RKO (cell line): ENCODE results near the gene CORO2B.

Experiments
- DNase-seq: peaks from one replicate; pipeline ENCODE4 v3.0.0-alpha.2; 2016; ENCODE audit warnings: low spot score

CORO2B gene

GRCh38 chr15:68650901-68651709 lies 72.3 kb downstream of the CORO2B start:
- no peak for DNase-seq

GRCh38 chr15:68651916-68652525 lies 73.2 kb downstream of the CORO2B start:
- no peak for DNase-seq

- DNase-seq = no peak
Measured at GRCh38 chr15:68653031-68653635, 74.3 kb downstream of the CORO2B start.

- DNase-seq = no peak
Measured at GRCh38 chr15:68653801-68654200, 75.0 kb downstream of the CORO2B start.

- DNase-seq = no peak
Measured at GRCh38 chr15:68654786-68655560, 76.2 kb downstream of the CORO2B start.

GRCh38 chr15:68655686-68656437 lies 77.1 kb downstream of the CORO2B start:
- DNase-seq = no peak

GRCh38 chr15:68656438-68656739 lies 77.6 kb downstream of the CORO2B start:
- DNase-seq = no peak

GRCh38 chr15:68658151-68658550 lies 79.4 kb downstream of the CORO2B start:
- DNase-seq = no peak

GRCh38 chr15:68658641-68659358 lies 80.0 kb downstream of the CORO2B start:
- DNase-seq = no peak

- DNase-seq = no peak
Measured at GRCh38 chr15:68663526-68663925, 84.7 kb downstream of the CORO2B start.

- DNase-seq = no peak
Measured at GRCh38 chr15:68666120-68666811, 87.5 kb downstream of the CORO2B start.

- DNase-seq = no peak
Measured at GRCh38 chr15:68666812-68667450, 88.1 kb downstream of the CORO2B start.

- DNase-seq = no peak
Measured at GRCh38 chr15:68667800-68668625, 89.2 kb downstream of the CORO2B start.

- DNase-seq = no peak
Measured at GRCh38 chr15:68668926-68669600, 90.3 kb downstream of the CORO2B start.

GRCh38 chr15:68672251-68672650 lies 93.5 kb downstream of the CORO2B start:
- no peak for DNase-seq

GRCh38 chr15:68672781-68673205 lies 94.0 kb downstream of the CORO2B start:
- peak; percentile 30 for DNase-seq

- DNase-seq = no peak
Measured at GRCh38 chr15:68674975-68675374, 96.2 kb downstream of the CORO2B start.

- DNase-seq = no peak
Measured at GRCh38 chr15:68676011-68676605, 97.3 kb downstream of the CORO2B start.
